ENCODE measurements around the gene FYCO1.

FYCO1 gene

DNA sequence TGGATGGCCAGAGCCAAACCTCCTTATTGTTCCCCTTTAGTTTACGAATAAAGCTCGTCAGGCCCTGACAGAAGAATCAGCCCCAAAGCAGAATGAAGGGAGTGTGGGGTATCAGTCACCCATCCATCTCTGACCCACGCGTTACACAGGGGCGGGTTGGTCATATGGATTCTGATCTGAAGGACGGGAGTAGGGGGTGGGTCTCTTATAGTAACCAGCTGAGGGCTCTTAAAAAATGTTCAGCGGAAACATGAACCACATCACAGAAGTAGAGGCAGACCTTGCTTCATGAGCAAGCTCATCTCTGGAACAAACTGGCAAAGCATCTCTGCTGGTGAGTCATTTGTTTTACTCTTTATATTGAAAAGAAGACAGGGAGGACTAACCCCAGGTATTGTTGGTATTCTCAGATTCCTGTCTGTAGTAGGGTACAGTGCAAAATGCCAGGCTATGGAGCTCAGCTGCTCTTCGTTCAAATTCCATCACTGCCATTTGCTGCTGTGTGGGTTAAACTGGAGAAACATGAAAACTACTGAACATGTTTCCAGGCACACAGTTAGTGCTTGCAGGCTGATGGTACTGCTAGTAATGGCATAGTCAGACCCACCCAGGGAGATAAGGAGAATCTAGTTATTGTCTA, 52.3 kb downstream of the FYCO1 start, which contains the start of gene CXCR6:
Gene CXCR6 (plus strand): TSS at position 258 of the 640 bp plus-strand sequence. CDS start 3,018 bp downstream, outside the sequence.
- DNase-seq (ENCODE audit: low read depth): peak; percentile 14

DNA sequence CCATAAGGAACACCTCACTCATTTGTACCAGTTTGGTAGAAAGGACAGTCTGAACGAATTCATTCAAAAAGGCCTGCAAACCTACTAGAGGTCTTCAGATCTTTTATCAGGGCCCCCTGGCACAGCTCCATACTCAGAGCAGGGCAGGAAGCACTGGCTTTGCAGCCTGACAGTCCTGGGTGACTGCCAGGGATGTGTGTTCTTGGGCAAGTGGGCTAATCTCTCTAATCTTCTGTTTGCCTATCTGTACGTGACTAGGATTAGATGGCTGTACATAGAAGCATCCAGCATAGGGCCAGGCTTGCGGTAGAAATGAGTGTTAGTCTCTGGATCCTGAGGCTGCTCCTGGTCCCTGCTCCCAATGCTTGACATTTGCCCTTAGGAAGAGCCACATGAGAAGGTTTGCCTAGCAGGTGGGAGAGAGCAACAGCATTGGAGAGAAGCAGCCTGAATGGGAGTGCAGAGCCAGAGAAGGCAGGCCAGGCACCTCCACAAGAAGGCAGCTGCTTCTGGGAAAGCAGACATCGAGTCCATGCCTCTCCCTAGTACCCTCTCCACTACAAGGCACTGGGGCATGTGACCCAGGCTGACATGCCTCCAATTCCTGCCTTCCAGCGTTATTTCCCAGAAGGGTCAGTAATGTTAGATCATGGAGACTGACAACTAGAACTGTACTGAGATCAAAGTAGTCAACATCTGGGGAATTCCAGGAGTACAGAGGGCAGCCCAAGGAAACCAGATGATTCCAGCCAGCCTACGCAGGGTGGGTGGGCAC, 53.4 kb downstream of the FYCO1 start:
- no peak for DNase-seq (ENCODE audit: low read depth)

DNA sequence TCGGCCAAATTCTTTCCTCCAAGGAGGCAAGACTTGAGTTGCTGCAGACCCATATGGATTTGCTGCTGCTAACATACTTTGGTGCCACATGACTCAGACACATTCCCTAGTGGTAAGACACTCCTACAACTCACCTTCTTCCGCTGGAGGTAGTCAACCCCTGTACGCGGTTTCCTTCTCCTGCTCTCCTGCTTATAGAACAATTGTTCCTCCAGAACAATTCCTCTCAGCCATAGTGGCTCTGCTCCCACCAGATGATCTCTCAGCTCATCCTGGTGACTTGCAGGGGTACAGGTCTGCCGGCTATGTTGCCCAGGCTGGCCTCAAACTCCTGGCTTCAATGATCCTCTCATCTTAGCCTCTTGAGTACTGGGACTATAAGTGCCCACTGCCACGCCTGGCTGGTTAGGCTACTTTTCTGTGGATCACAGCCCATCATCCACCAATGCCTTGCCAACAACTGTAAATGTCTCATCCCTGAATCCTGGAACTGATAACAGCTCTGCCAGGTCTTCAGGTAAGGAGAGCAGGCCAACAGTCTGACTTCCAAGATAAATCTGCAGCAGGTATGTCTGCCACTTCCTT, 54.8 kb downstream of the FYCO1 start:
- no peak for DNase-seq (ENCODE audit: low read depth)

DNA sequence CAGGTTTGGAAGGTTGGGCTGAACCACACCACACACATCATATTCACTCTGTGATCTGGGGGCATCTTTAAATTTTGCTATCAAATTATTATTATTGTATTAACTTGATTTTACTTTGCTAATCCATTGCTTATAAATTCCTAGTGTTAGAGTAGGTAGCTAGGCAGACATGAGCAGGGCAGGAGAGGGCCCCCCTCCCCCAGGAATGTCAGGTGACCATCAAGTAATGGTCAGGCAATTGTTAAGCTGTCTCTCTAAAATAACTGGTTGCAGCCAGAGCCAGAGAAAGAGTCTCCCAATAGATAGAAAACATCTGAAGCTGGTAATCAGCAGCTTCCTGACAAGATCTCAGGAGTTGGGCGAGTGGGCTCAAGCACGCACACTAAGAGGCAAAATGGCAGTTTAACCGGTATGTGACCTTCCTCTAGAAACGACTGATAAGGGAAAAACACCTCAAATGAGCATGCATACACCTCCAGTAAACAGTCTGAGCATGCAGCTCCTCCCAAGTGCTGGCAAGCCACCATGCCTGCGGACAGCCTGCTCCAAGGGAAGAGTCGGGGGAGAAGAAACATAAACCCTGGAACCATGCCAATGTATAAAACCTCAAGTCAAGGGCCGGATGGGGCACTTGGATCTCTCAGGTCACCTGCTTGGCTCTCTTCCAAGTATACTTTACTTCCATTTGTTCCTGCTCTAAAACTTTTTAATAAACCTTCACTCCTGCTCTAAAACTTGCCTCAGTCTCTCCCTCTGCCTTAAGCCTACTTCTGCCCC, 55.4 kb downstream of the FYCO1 start:
- DNase-seq (ENCODE audit: low read depth): no peak

DNA sequence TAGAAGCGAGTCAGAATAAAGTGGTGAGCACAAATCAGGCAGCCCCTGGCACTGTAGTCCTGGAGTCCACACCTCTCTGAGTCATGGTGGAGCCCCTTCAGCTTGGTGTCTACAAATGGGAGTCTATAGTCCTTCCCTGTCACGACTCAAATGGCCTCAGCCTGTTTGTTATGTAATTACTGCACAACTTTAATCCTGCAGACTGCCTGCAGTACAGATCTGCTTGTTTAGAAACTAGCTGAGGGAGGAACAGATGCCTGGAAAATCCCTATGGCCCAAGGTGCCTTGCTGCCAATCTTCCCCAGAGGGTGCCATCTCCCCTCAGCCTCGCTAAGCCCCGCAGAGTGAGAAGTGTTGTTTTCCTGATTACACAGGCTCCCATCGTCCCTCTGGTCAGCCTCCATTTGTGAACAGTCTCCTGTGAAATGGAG, 56.3 kb downstream of the FYCO1 start:
- DNase-seq (ENCODE audit: low read depth): no peak

DNA sequence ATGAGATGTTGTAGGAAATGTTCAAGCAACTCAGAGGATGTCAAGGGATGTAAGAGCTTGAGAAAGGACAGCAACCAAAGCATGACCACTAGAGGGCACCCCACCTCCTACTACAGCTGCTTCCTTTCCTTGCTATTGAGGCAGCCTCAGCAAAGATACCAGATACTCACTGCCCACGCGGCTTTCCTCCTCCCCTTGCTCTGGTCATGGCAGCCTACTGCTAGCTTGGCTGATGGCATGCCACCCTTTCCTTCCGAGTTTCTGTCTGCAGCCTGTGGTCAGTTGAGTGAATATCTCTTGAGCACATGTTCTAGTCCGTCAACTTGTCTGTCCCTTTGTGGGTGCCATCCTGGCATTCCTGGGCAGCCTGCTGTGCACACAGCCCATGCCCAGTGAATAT, 56.8 kb downstream of the FYCO1 start:
- DNase-seq (ENCODE audit: low read depth): peak; percentile 78

DNA sequence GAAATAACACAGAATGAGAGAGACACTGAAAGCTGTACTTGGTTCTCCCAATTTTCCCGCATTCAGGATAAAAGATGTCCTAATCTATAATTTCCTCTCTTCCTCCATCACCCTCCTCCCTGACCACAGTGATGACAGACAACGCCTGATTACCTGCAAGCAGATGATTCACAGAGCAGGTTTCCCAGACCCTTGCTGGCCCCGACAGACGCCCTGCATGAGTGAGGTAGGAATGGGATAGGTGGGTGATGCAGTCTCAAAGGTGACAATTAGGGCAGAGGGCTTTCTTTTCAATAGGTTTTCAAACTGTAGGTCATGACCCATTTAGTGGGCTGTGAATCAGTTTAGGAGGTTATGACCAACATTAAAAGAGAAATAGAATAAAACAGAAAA, 57.6 kb downstream of the FYCO1 start:
- DNase-seq (ENCODE audit: low read depth): no peak

DNA sequence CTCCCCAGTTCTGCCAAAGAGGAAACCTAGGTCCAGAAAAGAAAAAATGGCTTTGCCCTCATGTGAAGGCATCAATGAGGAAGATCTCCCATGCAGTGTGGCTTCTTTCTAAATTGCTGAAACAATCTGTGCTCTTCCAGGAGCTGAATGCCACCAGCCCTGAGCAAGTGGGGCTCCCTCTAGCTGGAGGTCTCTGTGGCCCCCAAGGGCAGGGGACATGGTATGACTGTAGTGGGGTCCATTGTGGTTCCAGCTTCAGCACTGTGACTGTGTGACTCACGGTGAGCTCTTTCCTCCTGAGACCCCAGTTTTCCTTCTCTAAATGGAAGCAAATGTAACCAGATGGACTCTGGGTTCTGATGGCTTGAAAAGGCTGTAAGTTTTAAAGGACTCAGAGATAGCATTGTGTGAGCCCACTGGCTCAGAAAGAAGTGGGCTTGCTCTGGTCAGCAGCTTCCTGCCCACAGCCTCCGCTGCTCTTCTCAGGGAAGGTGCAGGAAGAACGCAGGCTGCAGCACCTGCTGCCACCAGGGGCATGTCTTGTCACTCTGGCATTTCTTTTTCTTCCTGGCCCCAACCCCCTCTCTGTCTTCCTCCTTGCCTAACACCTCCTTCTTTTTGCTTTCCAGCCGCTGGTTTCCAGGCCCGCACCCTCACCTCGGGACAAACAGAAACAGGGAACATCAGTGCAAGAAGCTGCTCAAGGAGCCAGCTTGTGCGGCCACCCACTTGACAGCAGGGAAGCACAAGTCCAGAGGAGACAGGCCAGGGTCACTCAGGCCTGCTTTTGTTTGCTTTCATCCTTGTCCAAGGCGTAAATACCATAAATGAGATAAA, 58.2 kb downstream of the FYCO1 start:
- no peak for DNase-seq (ENCODE audit: low read depth)

DNA sequence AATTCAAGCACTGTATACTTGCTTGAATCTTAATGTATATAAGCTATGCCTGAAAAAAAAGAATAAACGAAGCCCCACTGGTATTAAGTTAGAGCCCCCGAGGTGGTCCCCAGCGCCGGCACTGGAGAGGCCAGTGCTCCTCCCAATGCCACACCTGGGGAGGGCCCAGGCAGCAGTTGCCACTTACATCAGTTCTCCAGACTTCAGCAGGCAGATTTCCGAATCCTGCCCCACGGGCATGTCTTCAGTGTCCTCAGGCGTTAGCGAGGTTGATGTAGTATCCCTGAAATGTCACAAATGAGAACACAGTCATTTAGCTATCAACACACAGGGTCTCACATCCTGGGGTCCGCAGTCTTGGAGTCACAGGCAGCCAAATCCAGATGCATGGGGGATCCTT, 59.4 kb downstream of the FYCO1 start:
- no peak for DNase-seq (ENCODE audit: low read depth)

DNA sequence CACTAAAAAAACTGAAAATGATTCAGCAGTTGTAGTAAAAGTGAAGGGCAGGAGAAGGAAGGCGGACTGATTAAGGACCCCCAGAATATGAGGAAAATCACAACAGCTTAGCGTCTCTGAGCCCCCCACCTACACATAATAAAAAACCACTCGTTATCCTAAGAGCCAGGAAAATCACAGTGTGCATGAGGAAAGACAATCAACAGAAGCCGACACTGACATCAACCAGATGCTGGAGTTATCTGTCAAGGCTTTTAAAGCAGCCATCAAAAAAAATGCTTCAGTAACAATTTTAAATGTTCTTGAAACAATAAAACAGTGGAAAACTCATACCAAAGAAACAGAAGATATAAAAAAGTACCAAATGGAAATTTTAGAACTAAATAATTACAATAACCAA, 62.0 kb downstream of the FYCO1 start:
- no peak for DNase-seq (ENCODE audit: low read depth)

DNA sequence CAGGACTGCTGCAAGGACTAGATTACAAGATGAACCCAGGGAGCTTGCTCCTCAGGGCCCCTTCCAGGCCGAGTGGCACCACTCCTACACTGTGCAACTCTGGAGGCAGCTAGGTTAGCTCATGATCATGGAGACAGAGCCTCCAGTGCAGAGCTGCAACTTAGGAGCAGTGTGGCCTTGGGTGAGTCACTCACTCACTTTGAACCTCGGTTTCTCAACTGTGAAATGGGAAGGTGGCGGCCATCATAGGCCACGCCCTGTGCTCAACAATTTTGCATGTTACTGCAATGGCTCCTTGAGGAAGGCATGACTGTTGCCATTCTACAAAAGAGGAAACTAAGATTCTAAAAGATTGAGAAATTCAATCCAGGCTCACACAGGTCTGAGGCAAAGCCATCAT, 63.5 kb downstream of the FYCO1 start:
- DNase-seq (ENCODE audit: low read depth): no peak

DNA sequence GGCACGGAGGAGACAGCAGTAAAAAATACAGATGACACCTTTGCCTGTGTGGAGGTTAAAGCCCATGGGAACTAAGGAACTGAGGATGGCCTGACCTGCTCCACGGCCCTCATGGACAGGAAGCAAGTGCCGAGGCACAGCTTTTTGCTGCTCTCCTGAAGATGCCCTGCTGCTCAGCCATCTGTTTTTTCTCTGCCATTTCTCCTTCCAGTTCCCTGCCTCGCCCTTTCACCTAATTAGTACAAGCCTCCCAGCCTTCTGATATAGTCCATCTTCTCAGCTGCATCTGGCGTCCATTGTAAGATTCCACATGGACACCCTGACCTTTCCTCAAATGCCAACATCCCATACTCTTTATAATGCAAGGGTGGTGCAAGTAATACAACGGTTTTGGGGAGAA, 64.1 kb downstream of the FYCO1 start:
- no peak for DNase-seq (ENCODE audit: low read depth)

DNA sequence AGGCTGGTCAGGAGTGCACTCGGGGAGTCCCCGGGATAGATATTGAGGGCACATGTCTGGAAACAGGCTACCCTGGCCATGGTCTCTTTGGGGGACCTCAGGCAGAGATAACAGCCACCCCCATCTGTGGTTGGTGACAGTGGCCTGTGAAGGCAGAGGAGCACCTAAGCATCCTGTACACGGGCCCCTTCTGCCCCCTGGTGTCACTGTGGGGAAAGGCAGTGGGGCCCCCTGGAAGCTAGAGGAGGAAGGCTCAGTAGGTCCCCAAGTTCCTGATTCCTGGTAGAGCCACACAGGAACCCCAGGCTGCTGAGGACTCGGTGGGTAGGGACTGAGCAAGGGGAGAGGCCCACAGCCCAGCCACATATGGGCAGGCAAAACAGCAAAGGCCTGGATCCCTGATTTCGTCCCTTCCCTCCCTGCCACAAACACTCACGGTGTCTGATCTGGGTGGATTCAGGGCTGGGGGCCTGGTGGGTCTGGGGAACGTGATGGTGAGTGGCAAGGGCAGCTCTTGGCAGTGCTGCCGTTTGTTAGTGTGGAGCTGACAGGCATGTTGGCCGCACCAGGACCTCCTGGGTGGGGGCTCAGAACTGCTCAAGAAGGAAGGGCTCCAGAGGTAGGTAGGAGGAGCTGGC, 66.5 kb downstream of the FYCO1 start:
- DNase-seq (ENCODE audit: low read depth): peak; percentile 50

DNA sequence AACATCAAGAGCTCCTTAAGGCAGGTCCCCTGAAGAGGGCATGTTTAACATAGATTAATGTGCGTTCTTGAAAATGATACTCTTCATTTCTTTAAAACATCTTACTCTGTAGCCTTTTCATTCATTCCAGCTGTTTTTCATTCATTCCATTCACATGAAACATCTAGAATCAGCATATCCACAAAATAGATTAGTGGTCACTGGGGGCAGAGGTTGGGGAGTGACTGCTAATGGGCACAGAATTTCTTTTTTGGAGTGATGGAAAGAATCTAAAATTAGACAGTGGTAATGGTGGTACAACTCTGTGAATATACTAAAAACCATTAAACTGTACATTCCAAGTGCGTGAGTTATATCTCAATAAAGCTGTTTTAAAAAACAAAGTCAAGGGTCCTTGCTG, 67.7 kb downstream of the FYCO1 start:
- DNase-seq (ENCODE audit: low read depth): no peak

DNA sequence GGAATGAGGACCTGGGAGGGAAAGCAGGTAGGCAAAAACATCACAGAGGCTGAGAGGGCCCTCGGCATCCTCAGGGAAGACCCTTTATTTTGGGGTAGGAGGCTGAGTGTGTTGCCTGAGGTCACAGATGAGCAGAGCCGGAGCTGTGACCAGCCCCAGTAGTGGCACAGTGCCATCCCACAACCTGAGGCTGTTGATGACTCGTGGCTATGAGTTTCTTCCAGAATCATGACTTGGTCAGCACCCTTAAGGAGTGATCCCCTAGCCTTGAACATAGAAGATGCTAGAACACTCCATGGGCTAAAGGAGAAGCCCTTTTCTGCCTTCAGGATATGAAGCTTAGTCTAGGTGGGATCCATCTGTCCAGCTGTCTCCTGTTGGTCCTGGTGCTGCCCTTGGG, 71.9 kb downstream of the FYCO1 start:
- DNase-seq (ENCODE audit: low read depth): no peak

DNA sequence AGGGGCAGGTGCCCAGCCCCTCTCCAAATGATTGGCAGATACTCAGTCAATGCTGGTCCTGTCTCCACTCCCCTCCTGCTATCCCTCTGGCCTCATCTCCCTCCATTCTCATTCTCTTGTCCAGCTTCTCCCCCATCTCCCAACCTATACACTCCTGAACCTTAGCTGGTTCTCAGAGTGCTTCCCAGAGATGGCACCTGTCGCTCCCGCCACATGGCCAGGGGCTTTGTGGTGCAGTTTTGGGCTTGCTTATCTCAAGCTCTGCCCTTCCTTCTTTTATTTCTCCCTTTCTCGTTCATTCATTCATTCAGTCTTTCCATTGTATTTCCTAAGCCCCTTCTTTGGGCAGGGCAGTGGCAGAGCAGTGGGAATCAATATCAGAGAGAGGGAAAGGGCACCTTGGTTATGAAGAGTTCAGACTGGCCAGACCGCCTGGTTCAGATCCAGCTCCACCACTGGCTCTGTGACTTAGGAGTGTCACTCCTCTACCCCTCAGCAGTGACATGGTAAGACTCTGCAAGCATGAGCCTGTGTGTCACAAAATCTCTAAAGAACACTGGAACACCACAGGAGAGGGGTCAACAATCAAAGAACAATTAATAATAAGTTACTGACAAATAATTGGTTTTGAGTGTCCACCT, 72.6 kb downstream of the FYCO1 start:
- DNase-seq (ENCODE audit: low read depth): no peak

DNA sequence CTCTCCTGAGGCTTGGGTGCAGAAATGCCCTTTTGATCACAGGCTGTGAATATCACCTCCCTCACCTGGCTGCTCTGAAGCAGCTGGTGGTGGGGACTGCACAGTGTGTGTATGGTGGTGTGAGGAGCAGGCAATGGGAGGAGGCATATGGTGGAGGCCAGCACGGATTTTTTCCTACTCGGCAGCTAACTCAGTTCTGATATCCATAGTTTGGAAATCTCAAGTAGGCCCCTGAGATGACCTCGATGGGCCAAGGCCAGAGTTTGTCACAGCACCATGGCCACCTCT, 73.6 kb downstream of the FYCO1 start:
- no peak for DNase-seq (ENCODE audit: low read depth)

DNA sequence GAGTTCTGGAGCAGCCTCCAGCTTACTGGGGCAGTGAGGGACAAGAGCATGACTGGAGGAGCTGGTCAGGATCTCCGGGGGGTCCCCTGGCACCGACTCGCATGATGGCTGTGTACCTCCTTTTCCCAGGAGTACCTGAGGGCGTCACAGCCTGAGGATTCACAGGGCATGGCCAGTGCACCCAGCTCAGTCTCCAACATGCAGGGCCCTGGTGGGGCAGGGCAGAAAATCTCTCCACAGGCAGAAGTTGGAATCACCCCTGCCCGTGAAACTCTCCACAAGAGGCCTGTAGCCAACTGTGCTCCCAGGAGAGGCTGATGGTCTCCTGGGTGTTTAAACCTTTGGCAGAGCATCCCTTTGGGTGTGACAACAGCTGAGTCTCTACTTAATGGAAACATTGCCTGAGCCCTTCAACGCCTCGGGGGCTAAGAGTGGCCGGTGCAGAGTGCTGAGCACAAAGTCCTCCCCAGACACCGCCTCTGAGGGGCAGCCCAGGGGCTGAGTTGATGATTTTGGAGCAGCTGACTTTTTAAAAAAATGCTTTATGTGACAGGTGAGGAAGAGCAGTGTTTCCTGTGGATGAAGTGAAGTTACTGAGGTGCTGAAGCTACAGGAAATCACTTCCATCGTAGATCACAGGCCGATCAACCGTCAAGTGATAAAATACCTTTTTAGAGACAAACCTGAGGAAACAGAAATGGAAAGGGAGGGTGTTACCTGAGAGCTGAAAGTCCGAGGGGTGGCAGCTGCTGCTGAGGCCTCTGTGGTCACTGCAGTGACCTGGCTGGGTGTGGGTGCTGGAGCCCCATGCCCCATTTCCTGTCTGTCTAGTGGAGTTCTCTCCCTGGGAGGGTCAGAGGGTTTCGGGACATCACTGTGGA, 74.2 kb downstream of the FYCO1 start:
- DNase-seq (ENCODE audit: low read depth): no peak

DNA sequence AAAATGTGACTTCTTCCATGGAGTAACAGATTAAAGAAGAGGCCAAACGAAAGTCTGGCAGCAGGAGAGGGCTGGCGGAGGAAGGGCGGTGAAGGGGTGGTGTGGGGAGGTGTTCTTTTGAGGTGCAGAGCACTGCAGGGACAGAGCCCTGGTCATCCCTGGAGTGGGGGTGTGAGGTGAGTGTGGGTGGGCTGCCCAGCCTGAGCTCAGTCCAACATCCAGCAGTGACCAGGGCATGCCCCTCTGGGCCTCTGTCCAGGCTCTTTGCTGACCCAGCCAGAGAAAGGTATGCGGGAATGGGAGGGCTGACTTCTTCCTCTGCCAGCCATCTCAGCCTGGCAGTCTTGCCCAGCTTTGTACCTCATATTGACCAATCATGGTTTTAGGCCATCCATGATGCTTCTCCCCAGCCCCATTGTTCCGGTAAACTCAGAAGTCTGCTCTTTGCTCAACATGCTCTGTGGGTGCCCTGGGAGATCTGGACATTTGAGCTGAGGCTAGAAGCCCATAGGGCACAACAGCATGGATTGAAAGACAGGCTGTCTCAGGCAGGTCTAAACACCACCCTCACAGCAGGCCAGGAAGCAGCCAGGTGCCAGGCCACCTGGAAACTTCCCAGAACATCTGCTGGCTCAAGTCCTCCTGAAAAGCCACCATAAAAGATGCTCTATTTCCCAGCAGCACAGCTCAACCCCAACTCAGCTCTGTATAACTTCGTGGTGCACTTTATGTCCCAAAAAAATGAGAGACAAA, 78.3 kb downstream of the FYCO1 start:
- DNase-seq (ENCODE audit: low read depth): no peak
